HG03520 (cell line): ENCODE results near the gene ELP4.
"Not testable (repeated sequence)": the region's sequence is repeated elsewhere in the genome, so short reads cannot be mapped to it uniquely, and the experiment has no call there.

Source experiments
- ATAC-seq: cut with Tn5 transposase; IDR thresholded peaks from one replicate; pipeline ENCODE4 v1.9.1; 2021; ENCODE audit warnings: mild to moderate bottlenecking, moderate library complexity; ENCODE audit not compliant: unreplicated experiment

ELP4 gene

DNA sequence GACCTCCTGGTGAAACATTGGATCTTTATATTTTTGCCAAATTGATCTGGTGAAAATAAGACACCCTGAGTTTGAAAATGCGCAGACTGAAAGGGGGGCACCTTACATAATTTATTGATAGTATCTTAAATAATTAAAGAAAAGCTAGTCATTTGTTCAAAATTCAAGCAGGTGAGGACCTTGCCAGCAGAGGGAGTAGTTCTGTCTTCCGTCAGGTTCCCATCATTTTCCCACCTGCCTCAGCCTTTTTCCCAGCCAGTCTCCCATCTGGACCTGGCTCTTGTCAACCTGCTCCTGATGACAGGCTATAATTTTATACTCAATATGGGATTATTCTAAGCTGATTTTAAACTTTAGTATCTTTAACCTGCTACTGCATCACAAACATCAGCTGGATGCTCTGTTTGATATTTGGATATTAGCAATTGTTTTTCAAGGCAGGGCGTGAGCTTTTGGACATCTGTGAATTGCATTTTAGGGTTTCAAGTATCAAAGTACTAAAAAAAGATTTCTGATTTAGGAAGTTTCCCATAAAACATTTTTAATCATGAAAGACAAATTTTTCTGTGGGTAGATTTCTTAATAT is 132.0 kb downstream of the ELP4 start:
- ATAC-seq, result no peak

GRCh38 chr11:31643857-31644256 is 134.3 kb downstream of the ELP4 start:
- ATAC-seq, result no peak

- ATAC-seq, result no peak
Observed at GRCh38 chr11:31645747-31646146, 136.2 kb downstream of the ELP4 start.

DNA sequence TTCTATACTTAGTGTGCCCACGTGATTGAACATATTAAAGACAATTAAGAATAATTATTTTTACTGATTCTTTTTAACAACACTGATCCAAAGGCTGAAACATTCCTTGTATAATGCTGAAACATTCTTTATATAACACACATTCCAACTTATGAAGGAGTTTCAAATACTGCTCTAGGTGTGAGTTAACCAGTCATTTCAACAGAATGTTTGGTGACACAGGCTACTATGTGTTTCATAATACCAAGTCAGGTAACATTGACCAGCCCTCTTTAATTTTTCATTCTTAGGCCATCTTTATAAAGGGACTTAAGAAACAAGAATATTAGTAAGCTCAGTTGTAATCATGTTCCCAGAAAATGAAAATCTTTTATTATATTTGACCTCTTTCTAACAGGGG is 136.6 kb downstream of the ELP4 start:
- no peak for ATAC-seq

GRCh38 chr11:31649129-31649966 is 139.8 kb downstream of the ELP4 start:
- no peak for ATAC-seq

DNA sequence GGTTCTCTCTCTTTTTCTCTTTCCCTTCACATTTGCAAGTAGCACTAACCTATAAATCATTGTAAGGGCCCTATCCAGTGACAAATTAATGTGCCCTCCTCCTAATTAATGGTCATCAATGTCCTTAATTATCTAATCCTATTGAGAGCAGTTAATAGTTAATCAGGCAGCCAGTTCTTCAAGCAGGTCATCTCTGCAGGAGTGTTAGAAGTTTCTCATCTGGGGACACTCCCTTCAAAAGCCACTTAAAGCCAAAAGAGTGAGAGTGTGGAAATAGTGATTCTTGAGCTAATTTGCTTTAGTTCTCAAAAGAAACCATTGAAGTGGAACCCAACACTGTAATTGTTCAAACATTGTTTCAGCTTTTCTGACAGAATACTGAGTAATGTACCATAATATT is 141.6 kb downstream of the ELP4 start:
- no peak for ATAC-seq

DNA sequence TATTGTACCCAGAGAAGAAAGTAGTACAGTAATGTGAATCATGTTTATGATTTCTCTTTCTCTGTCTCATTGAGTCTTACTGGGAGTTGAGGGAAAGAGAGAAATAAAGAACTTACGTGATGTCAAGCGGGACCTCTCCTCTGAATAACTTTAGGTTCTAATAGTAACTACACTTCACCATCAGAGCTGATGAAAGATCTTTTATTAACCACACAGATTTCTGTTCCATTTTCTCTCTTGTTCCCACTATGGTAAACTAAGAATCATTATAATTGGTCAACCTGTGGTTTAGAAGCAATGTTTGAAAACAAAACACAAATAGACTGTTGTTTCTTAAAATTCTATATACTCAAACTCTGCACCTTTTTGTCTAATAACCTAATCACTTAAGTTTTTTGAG is 142.3 kb downstream of the ELP4 start:
- ATAC-seq, result peak; percentile 51

DNA sequence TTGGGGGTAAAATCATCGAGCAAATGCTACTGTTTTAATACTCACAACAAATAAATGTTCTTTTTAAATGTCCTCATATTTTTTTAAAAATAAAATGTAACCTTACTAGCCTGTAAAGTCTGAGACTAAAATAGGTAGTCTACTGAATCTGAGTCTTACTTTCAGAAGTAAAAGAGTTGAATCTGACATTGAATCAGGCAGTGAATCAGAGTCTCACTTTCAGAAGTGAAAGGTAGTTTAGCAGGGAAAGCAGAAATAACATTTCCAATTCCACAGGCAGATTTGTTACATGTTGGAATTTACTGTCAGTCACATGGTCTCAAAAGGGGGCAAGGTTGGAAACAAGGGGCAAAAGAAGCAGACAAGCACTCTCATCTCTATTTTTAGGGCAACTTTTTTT is 143.0 kb downstream of the ELP4 start:
- no peak for ATAC-seq

- ATAC-seq, result no peak
Observed at GRCh38 chr11:31655483-31655882, 145.9 kb downstream of the ELP4 start.

DNA sequence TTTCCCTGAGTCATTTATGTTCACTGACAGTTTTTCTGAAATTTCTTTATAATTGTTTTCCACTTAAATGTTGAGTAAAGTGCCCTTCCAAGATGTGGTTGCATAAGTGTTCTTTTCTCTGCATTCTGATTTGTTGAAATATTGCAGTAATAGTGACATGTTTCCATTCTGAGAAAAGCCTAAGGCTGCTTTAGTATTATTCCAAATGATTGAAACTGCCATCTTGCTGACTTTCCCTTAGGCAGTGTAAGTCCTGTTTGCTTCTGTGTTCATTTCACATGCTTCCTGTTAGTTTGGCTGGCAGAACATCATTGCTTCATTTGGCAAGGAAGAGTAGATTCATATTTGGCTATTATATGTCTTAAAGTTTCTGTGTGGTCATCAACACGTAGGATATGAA is 146.5 kb downstream of the ELP4 start:
- ATAC-seq, result no peak

- ATAC-seq, result no peak
Observed at GRCh38 chr11:31657091-31657490, 147.5 kb downstream of the ELP4 start.

GRCh38 chr11:31664129-31664528 is 154.6 kb downstream of the ELP4 start:
- no peak for ATAC-seq

- no peak for ATAC-seq
Observed at GRCh38 chr11:31664954-31665353, 155.4 kb downstream of the ELP4 start.

- ATAC-seq, result no peak
Observed at GRCh38 chr11:31671681-31672080, 162.1 kb downstream of the ELP4 start.

DNA sequence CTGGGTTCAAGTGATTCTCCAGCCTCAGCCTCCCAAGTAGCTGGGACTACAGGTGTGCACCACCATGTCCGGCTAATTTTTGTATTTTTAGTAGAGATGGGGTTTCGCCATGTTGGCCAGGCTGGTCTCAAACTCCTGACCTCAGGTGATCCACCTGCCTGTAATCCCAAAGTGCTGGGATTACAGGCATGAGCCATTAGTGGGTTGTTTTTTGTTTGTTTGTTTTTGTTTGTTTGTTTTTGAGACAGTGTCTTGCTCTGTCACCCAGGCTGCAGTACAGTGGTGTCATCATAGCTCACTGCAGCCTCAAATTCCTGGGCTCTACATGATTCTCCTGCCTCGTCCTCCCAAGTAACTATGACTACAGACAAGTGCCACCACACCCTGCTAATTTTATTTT is 163.5 kb downstream of the ELP4 start:
- not testable (repeated sequence) for ATAC-seq

GRCh38 chr11:31676280-31676982 is 166.9 kb downstream of the ELP4 start:
- no peak for ATAC-seq

DNA sequence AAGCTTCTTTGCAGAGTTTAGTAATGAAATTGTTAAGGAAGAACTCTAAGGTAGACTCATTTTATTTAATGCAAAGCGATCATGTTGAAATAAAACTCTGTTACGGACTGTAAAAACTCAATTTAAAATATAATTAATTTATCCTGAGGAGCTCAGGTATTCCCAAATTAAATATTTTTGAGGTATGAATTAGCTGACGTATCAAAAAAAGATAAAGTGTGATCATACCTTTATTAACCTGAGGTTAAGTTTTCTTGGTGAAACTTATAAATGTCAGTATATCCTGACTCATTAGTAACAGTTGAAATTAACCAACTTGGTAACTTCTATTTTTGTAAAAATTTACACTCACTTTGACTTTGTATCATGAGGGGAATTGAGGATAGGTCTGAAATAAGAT is 171.2 kb downstream of the ELP4 start:
- ATAC-seq, result no peak

GRCh38 chr11:31687256-31687655 is 177.7 kb downstream of the ELP4 start:
- no peak for ATAC-seq

GRCh38 chr11:31687861-31688260 is 178.3 kb downstream of the ELP4 start:
- no peak for ATAC-seq

DNA sequence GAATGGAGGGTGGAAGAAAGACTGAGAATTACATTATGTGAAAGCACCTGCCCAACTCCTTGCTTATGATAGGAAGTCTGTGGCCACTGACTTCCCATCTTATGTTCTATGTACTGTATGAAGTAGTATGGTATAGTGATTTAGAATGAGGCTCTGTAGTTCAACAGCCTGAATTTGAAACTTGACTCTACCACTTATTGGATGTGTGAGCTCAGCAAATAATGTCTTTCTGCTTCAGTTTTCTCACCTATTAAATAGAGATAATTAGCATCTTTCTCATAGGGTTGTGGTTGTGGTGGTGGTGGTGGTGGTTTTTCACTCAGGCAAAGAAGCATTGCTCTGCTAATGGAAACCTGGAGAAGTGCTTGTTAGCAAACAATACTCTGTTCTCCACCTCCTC is 180.0 kb downstream of the ELP4 start:
- no peak for ATAC-seq

DNA sequence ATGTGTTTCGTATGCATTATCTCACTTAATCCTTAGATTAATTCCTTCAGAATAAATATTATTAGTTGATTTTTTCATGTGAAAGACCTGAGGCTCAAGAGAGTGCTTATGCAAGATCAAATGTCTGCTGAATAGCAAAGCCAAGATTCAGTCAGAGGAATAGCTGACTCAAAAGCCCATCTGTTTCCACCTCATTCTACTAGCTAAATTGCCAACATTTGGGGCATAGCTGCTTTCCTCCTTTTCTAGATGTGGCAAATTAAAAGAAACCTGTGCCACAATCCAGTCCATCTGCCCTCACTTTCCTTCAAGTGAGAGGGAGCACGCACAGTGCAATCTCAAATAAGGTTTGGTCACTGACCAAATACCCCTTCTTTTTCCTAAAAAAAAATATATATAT is 180.5 kb downstream of the ELP4 start:
- ATAC-seq, result no peak

DNA sequence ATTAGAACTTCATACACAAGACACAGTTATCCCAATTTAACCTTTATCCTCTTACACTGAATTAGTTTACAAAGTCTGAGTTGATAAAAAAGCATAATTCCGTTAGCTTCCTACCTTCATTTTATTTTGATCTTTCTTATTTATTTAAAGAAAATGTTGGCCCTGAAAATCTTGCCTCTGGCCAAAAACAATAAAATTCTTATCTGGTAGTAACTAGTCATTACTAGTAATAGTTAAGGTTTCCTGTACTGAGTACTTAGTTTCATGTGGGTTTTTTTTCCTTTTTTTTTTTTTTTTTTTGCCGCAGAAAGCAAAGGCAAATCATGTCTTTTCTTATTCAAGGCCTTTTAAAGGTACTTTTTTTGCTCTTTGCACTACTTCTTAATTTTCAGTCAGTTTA is 180.9 kb downstream of the ELP4 start:
- ATAC-seq, result no peak
